HEK293 (cell line): ENCODE measurements around the gene MRTFA.
"Not testable (repeated sequence)": the region's sequence is repeated elsewhere in the genome, so short reads cannot be mapped to it uniquely, and the experiment has no call there.

Experiments
- CTCF ChIA-PET: fragments of 350-600 bp; formaldehyde crosslinking; extraction: SDS; loops from one replicate; lab custom pipeline; 2021; ENCODE audit warnings: antibody characterized with exemption; lab: Yijun Ruan, JAX
- POLR2A ChIA-PET: fragments of 300-600 bp; formaldehyde crosslinking; extraction: SDS; loops from one replicate; lab custom pipeline; 2020; ENCODE audit warnings: antibody characterized with exemption, inconsistent platforms; lab: Yijun Ruan, JAX
- H3K27ac ChIP-seq: fragments of 200-500 bp; sonication (Bioruptor generic); 2 replicates; pipeline ENCODE4 v1.5.1; 2014; ENCODE audit warnings: low read depth, low read length, control low read depth, inconsistent platforms; ENCODE audit errors: extremely low read depth
- H3K36me3 ChIP-seq, 2 experiments: fragments of 200-500 bp in 1 of 2; sonication (Bioruptor generic) in 1 of 2; 1 replicate in 1 of 2; 2 replicates in 1 of 2; pipeline ENCODE4 v1.5.1; 2014 to 2017; ENCODE audit warnings: inconsistent platforms in 2 of 2, low read length in 2 of 2; ENCODE audit not compliant: control insufficient read depth in 2 of 2, insufficient read depth in 1 of 2
- H3K4me1 ChIP-seq: fragments of 200-500 bp; sonication (Bioruptor generic); 2 replicates; pipeline ENCODE4 v1.5.1; 2014; ENCODE audit warnings: mild to moderate bottlenecking, low read length, inconsistent platforms; ENCODE audit not compliant: control insufficient read depth, insufficient read depth
- H3K4me3 ChIP-seq: 2 replicates; pipeline ENCODE4 v1.5.1; 2011; ENCODE audit warnings: low read depth, mild to moderate bottlenecking, control low read depth, low read length, moderate library complexity
- H3K9me3 ChIP-seq: fragments of 200-500 bp; sonication (Bioruptor generic); 2 replicates; pipeline ENCODE4 v1.5.1; 2014; ENCODE audit warnings: low read depth, low read length, inconsistent platforms; ENCODE audit not compliant: control insufficient read depth, insufficient read depth
- KLF7 ChIP-seq: fragments of 450-650 bp; formaldehyde crosslinking; IDR thresholded peaks from 2 replicates; pipeline ENCODE4 v1.5.1; 2016; ENCODE audit warnings: missing biosample characterization, missing genetic modification characterization, borderline replicate concordance
- MEIS1 ChIP-seq: sonication (generic); formaldehyde crosslinking; IDR thresholded peaks from 2 replicates; pipeline ENCODE4 v1.8.1; 2022; ENCODE audit warnings: missing genetic modification reagents, mild to moderate bottlenecking, borderline replicate concordance
- PRDM10 ChIP-seq: fragments of 450-650 bp; formaldehyde crosslinking; IDR thresholded peaks from 2 replicates; pipeline ENCODE4 v1.5.1; 2016; ENCODE audit warnings: missing biosample characterization, missing genetic modification characterization
- SP3 ChIP-seq: fragments of 450-650 bp; formaldehyde crosslinking; IDR thresholded peaks from 2 replicates; pipeline ENCODE4 v1.5.1; 2016; ENCODE audit warnings: missing biosample characterization, missing genetic modification characterization
- ZBTB7A ChIP-seq: fragments of 450-650 bp; formaldehyde crosslinking; IDR thresholded peaks from 2 replicates; pipeline ENCODE4 v1.5.1; 2016; ENCODE audit warnings: low read depth, missing biosample characterization, missing genetic modification characterization
- ZFHX2 ChIP-seq: fragments of 450-650 bp; formaldehyde crosslinking; conservative IDR thresholded peaks from 2 replicates; pipeline ENCODE4 v1.5.1; 2016; ENCODE audit warnings: missing biosample characterization, missing genetic modification characterization
- ZNF138 ChIP-seq: fragments of 450-650 bp; formaldehyde crosslinking; IDR thresholded peaks from 2 replicates; pipeline ENCODE4 v1.5.1; 2016; ENCODE audit warnings: missing biosample characterization, missing genetic modification characterization, borderline replicate concordance
- ZNF184 ChIP-seq: fragments of 450-650 bp; IDR thresholded peaks from 2 replicates; pipeline ENCODE4 v1.5.1; 2018; ENCODE audit warnings: missing biosample characterization, mild to moderate bottlenecking, missing genetic modification characterization
- ZNF362 ChIP-seq: fragments of 450-650 bp; formaldehyde crosslinking; IDR thresholded peaks from 2 replicates; pipeline ENCODE4 v1.5.1; 2016; ENCODE audit warnings: missing biosample characterization, missing genetic modification characterization
- ZNF391 ChIP-seq: fragments of 450-650 bp; formaldehyde crosslinking; IDR thresholded peaks from 2 replicates; pipeline ENCODE4 v1.5.1; 2016; ENCODE audit warnings: low read depth, missing biosample characterization, missing genetic modification characterization, borderline replicate concordance
- ZNF513 ChIP-seq: fragments of 450-650 bp; IDR thresholded peaks from 2 replicates; pipeline ENCODE4 v1.5.1; 2018; ENCODE audit warnings: missing biosample characterization, missing genetic modification characterization
- ZNF610 ChIP-seq: fragments of 450-650 bp; formaldehyde crosslinking; IDR thresholded peaks from 2 replicates; pipeline ENCODE4 v1.5.1; 2016; ENCODE audit warnings: missing biosample characterization, missing genetic modification characterization, borderline replicate concordance
- ZNF621 ChIP-seq: fragments of 450-650 bp; formaldehyde crosslinking; IDR thresholded peaks from 2 replicates; pipeline ENCODE4 v1.5.1; 2017; ENCODE audit warnings: missing biosample characterization, missing genetic modification characterization
- ZNF677 ChIP-seq: fragments of 450-650 bp; IDR thresholded peaks from 2 replicates; pipeline ENCODE4 v1.5.0; 2018; ENCODE audit warnings: missing biosample characterization, mild to moderate bottlenecking, missing genetic modification characterization, moderate library complexity
- ZSCAN18 ChIP-seq: fragments of 450-650 bp; formaldehyde crosslinking; IDR thresholded peaks from 2 replicates; pipeline ENCODE4 v1.5.1; 2016; ENCODE audit warnings: missing biosample characterization, missing genetic modification characterization

The MRTFA gene

GRCh38 chr22:40540265-40540664 is 96.3 kb downstream of the MRTFA start:
- H3K4me3 ChIP-seq = no peak overlapping the region
- TF ChIP-seq ZSCAN18 = no peak
- CTCF ChIA-PET = interaction anchor here (1.1 kb wide), 1 partner anchor 106 kb away, joined by 3 read pairs; no protein-coding TSS in a partner anchor
- no peak overlapping the region for H3K27ac ChIP-seq
- peaks cover 7% of the 10 kb centered on the region; the same call in 1 of the 2 replicates for H3K4me1 ChIP-seq
- H3K9me3 ChIP-seq = no peaks in the 10 kb centered on the region
- no peaks in the 10 kb centered on the region; a peak in 1 of 3 replicates for H3K36me3 ChIP-seq
- POLR2A ChIA-PET = no interaction called here

GRCh38 chr22:40536149-40536548 is 100.4 kb downstream of the MRTFA start:
- POLR2A ChIA-PET, H3K36me3 ChIP-seq, H3K9me3 ChIP-seq, H3K4me3 ChIP-seq, CTCF ChIA-PET, H3K27ac ChIP-seq: not testable (repeated sequence)
- peaks cover 36% of the 10 kb centered on the region for H3K4me1 ChIP-seq

GRCh38 chr22:40535642-40536041 is 100.9 kb downstream of the MRTFA start:
- no peak overlapping the region for H3K4me3 ChIP-seq
- POLR2A ChIA-PET = interaction anchor here (2.9 kb wide), 1 partner anchor 101 kb away, joined by 27 read pairs; the partner anchor contains the start of gene MRTFA
- TF ChIP-seq ZNF138 (tag by site-specific recombination) (no peak), ZFHX2 (tag by site-specific recombination) (no peak), ZNF391 (tag by site-specific recombination) (no peak), SP3 (no peak), KLF7 (no peak), ZNF513 (tag by site-specific recombination) (no peak), ZNF184 (tag by site-specific recombination) (no peak), ZNF621 (tag by site-specific recombination) (no peak), ZNF677 (tag by site-specific recombination) (no peak)
- TF ChIP-seq, all 188 proteins: peak for 0
- Histone ChIP-seq H3K9me3 (no peaks in the 10 kb centered on the region), H3K36me3 (no peaks in the 10 kb centered on the region; a peak in 1 of 3 replicates), H3K27ac (0 out of 2 replicates have a peak overlapping the region, but pooled peaks have one; percentile 6), H3K4me1 (peaks cover 35% of the 10 kb centered on the region)
- CTCF ChIA-PET = interaction anchor here (0.6 kb wide), 1 partner anchor 56 kb away, joined by 4 read pairs; no protein-coding TSS in a partner anchor

- H3K36me3 ChIP-seq = no peaks in the 10 kb centered on the region; a peak in 1 of 3 replicates
- TF ChIP-seq PRDM10 (tag by site-specific recombination) = peak; percentile 77
- TF ChIP-seq MEIS1 = no peak
- TF ChIP-seq ZBTB7A (tag by site-specific recombination) = no peak
- TF ChIP-seq ZNF610 (tag by site-specific recombination) = no peak
- TF ChIP-seq ZNF362 (tag by site-specific recombination) = peak; percentile 83
- ChIA-PET POLR2A (interaction anchor here (0.6 to 2.9 kb wide), 3 partner anchors 99 to 367 kb away, joined by 3 to 27 read pairs (median 3); partner anchors contain the start of gene MRTFA), CTCF (interaction anchor here (0.6 to 1.5 kb wide), 2 partner anchors 37 to 57 kb away, joined by 3 to 4 read pairs; no protein-coding TSS in a partner anchor)
- peak overlapping the region; percentile 81; the same call in 1 of the 2 replicates for H3K27ac ChIP-seq
- H3K4me1 ChIP-seq = peaks cover 37% of the 10 kb centered on the region
- no peak overlapping the region for H3K4me3 ChIP-seq
- no peaks in the 10 kb centered on the region for H3K9me3 ChIP-seq
These were observed 101.4 kb downstream of the MRTFA start for GRCh38 chr22:40535189-40535512.
